Calu3 (cell line): Measurements from ENCODE around the gene TMEM256. TPM values are rescaled to one million over a fixed set of nuclear protein-coding genes. Genes with fewer than 3 reads are reported as not detected.

Experiments
- BruUV-seq: library from RNA; stranded (reverse); fragments of 400-500 nt; replicated peaks from 2 replicates; lab custom pipeline; 2021; lab: Mats Ljungman, UMichigan
- CTCF ChIA-PET: fragments of 300-600 bp; sonication (Branson Sonifier 250); formaldehyde crosslinking; loops from one replicate; lab custom pipeline; 2022; ENCODE audit warnings: antibody characterized with exemption; lab: Charles Lee
- DNase-seq: peaks from one replicate; pipeline ENCODE4 v3.0.0; 2022
- H3K27ac Mint-ChIP-seq: one replicate; pipeline ENCODE4 v1.8.0; 2022; ENCODE audit warnings: mixed read lengths; ENCODE audit not compliant: unreplicated experiment
- H3K27me3 Mint-ChIP-seq: one replicate; pipeline ENCODE4 v1.8.0; 2022; ENCODE audit warnings: mixed read lengths; ENCODE audit not compliant: unreplicated experiment
- H3K36me3 Mint-ChIP-seq: one replicate; pipeline ENCODE4 v1.8.0; 2022; ENCODE audit warnings: mild to moderate bottlenecking, moderate library complexity, mixed read lengths; ENCODE audit not compliant: insufficient read depth, unreplicated experiment
- H3K4me1 Mint-ChIP-seq: one replicate; pipeline ENCODE4 v1.8.0; 2022; ENCODE audit warnings: mild to moderate bottlenecking, low read depth, mixed read lengths; ENCODE audit not compliant: unreplicated experiment
- H3K4me3 Mint-ChIP-seq: one replicate; pipeline ENCODE4 v1.8.0; 2022; ENCODE audit warnings: mild to moderate bottlenecking, low read depth, moderate library complexity, mixed read lengths; ENCODE audit not compliant: unreplicated experiment
- H3K9me3 Mint-ChIP-seq: one replicate; pipeline ENCODE4 v1.8.0; 2022; ENCODE audit warnings: low read depth, mixed read lengths; ENCODE audit not compliant: unreplicated experiment
- CTCF ChIP-seq: fragments of 200-600 bp; IDR thresholded peaks from one replicate; pipeline ENCODE4 v1.8.0; 2022; ENCODE audit warnings: antibody characterized with exemption; ENCODE audit not compliant: unreplicated experiment
- intact Hi-C: fragments of 100-400 bp; cut with micrococcal nuclease; formaldehyde crosslinking; loops from one replicate; pipeline ENCODE4 v1.10.0; 2022; ENCODE audit not compliant: unreplicated experiment
- total RNA-seq: library from RNA; stranded (reverse); gene quantifications from 2 replicates; pipeline ENCODE4 v1.2.3, GENCODE V29; 2022

The TMEM256 gene
- total RNA-seq, 1 experiment from 2014 or later: 47.8 TPM

GRCh38 chr17:7423679-7424078 is 19.8 kb upstream of the TMEM256 start:
- Mint-ChIP-seq H3K27me3 (peaks cover 12% of the 10 kb centered on the region), H3K9me3 (no peaks in the 10 kb centered on the region), H3K27ac (no peak overlapping the region), H3K4me3 (no peak overlapping the region), H3K36me3 (peaks cover 4% of the 10 kb centered on the region), H3K4me1 (no peaks in the 10 kb centered on the region)
- CTCF ChIA-PET: no interaction called here
- no TSS peak for BruUV-seq
- DNase-seq: no peak
- intact Hi-C loops: no loop called here
- TF ChIP-seq CTCF: no peak

GRCh38 chr17:7421186-7421585 is 17.3 kb upstream of the TMEM256 start:
- Mint-ChIP-seq H3K9me3 (no peaks in the 10 kb centered on the region), H3K4me1 (no peaks in the 10 kb centered on the region), H3K4me3 (no peak overlapping the region), H3K27me3 (peaks cover 15% of the 10 kb centered on the region), H3K36me3 (peaks cover 2% of the 10 kb centered on the region), H3K27ac (no peak overlapping the region)
- no peak for TF ChIP-seq CTCF
- no peak for DNase-seq
- no TSS peak for BruUV-seq
- CTCF ChIA-PET: no interaction called here
- intact Hi-C loops: no loop called here

- no TSS peak for BruUV-seq
- intact Hi-C loops: no loop called here
- no peak for TF ChIP-seq CTCF
- Mint-ChIP-seq H3K27me3 (peaks cover 15% of the 10 kb centered on the region), H3K4me1 (no peaks in the 10 kb centered on the region), H3K27ac (no peak within 1 kb of the TSS), H3K4me3 (no peak within 1 kb of the TSS), H3K36me3 (no peaks in the 10 kb centered on the region), H3K9me3 (no peaks in the 10 kb centered on the region)
- DNase-seq: no peak
- CTCF ChIA-PET: no interaction called here
Observed at GRCh38 chr17:7419819-7420610, 16.1 kb upstream of the TMEM256 start, which contains the start of gene SPEM1. Gene SPEM1 (plus strand): TSS chr17:7420324. CDS start chr17:7420385, 61 bp downstream.

- intact Hi-C loops: no loop called here
- Mint-ChIP-seq H3K9me3 (no peaks in the 10 kb centered on the region), H3K27me3 (peaks cover 15% of the 10 kb centered on the region), H3K4me3 (no peak overlapping the region), H3K36me3 (no peaks in the 10 kb centered on the region), H3K4me1 (no peaks in the 10 kb centered on the region), H3K27ac (no peak overlapping the region)
- no peak for DNase-seq
- TF ChIP-seq CTCF: no peak
- BruUV-seq: no TSS peak
- CTCF ChIA-PET: no interaction called here
Observed at GRCh38 chr17:7418472-7419152, 14.7 kb upstream of the TMEM256 start.
